OCI-LY3 (cell line): ENCODE data around the gene PCNA.

Experiments used
- H2AFZ ChIP-seq: fragments of 200-600, 300-600 bp; shearing (Covaris generic); 2 replicates; pipeline ENCODE4 v1.6.0; 2014; ENCODE audit warnings: antibody characterized with exemption, low read depth, low read length
- H3K27ac ChIP-seq: fragments of 200-600, 300-600 bp; sonication (generic); 2 replicates; pipeline ENCODE4 v1.5.1; 2014; ENCODE audit warnings: mild to moderate bottlenecking, low read length, moderate library complexity, mixed read lengths
- H3K27me3 ChIP-seq: fragments of 200-600, 300-600 bp; sonication (generic); 2 replicates; pipeline ENCODE4 v1.6.1; 2014; ENCODE audit warnings: low read depth, low read length, mixed read lengths
- H3K36me3 ChIP-seq: fragments of 200-600, 300-600 bp; sonication (generic); replicated peaks from 2 replicates; pipeline ENCODE3; 2014; ENCODE audit warnings: low read depth, low read length, mixed read lengths
- H3K4me1 ChIP-seq: fragments of 300-600, 200-600 bp; sonication (generic); 2 replicates; pipeline ENCODE4 v1.6.1; 2014; ENCODE audit warnings: low read length, mixed read lengths
- H3K4me2 ChIP-seq: fragments of 200-600, 300-600 bp; sonication (generic); 2 replicates; pipeline ENCODE4 v1.6.1; 2014; ENCODE audit warnings: low read length, mixed read lengths
- H3K4me3 ChIP-seq: fragments of 300-600, 200-600 bp; sonication (generic); 2 replicates; pipeline ENCODE4 v1.5.1; 2014; ENCODE audit warnings: antibody characterized with exemption, mild to moderate bottlenecking, low read length, moderate library complexity
- H3K79me2 ChIP-seq: fragments of 300-600, 200-600 bp; shearing (Covaris generic); 2 replicates; pipeline ENCODE4 v1.6.1; 2014; ENCODE audit warnings: mild to moderate bottlenecking, low read length, mixed read lengths
- H3K9ac ChIP-seq: fragments of 300-600, 200-600 bp; shearing (Covaris generic); 2 replicates; pipeline ENCODE4 v1.6.0; 2014; ENCODE audit warnings: mild to moderate bottlenecking, low read length, moderate library complexity
- H3K9me3 ChIP-seq: fragments of 200-600, 300-600 bp; shearing (Covaris generic); 2 replicates; pipeline ENCODE4 v1.6.1; 2014; ENCODE audit warnings: low read length, mixed read lengths; ENCODE audit not compliant: insufficient read depth
- H4K20me1 ChIP-seq: fragments of 200-600, 300-600 bp; sonication (generic); 2 replicates; pipeline ENCODE4 v1.6.1; 2016; ENCODE audit warnings: low read length, mixed read lengths; ENCODE audit not compliant: insufficient read depth
- CTCF ChIP-seq: fragments of 200-600, 300-600 bp; sonication (generic); IDR thresholded peaks from 2 replicates; pipeline ENCODE4 v1.5.1; 2014; ENCODE audit warnings: antibody characterized with exemption, low read length, low read depth
- EZH2phosphoT487 ChIP-seq: fragments of 200-600 bp; shearing (Covaris generic); IDR thresholded peaks from 2 replicates; pipeline ENCODE4 v1.6.1; 2018; ENCODE audit warnings: antibody characterized with exemption, mixed run types, low read depth

The PCNA gene

GRCh38 chr20:5155404-5155803, 35.6 kb upstream of the PCNA start:
- H3K9ac ChIP-seq = no peak overlapping the region
- H2AFZ ChIP-seq = no peak overlapping the region
- no peak overlapping the region for H3K27ac ChIP-seq
- no peak for TF ChIP-seq CTCF
- TF ChIP-seq EZH2phosphoT487 = no peak
- peaks cover 21% of the 10 kb centered on the region for H3K4me1 ChIP-seq
- no peak overlapping the region for H3K4me2 ChIP-seq
- no peaks in the 10 kb centered on the region for H3K9me3 ChIP-seq
- no peaks in the 10 kb centered on the region for H3K36me3 ChIP-seq
- H3K4me3 ChIP-seq = no peak overlapping the region
- peaks cover 70% of the 10 kb centered on the region for H3K79me2 ChIP-seq
- peaks cover 54% of the 10 kb centered on the region for H4K20me1 ChIP-seq
- no peaks in the 10 kb centered on the region for H3K27me3 ChIP-seq

DNA sequence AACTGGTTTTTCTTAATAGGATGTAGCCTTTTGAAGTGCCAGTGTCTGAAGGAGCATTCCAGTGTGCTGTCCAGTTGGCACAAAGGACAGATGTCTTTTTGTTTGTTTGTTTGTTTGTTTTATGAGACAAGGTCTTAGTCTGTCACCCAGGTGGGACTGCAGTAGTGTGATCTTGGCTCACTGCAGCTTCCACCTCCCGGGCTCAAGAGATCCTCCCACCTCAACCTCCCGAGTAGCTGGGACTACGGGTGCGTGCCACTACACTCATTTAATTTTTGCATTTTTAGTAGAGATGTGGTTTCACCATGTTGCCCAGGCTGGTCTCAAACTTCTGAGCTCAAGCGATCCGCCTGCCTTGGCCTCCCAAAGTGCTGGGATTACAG, 34.8 kb upstream of the PCNA start:
- Histone ChIP-seq H3K27me3 (no peaks in the 10 kb centered on the region), H3K9ac (no peak overlapping the region), H3K4me3 (no peak overlapping the region), H3K4me2 (no peak overlapping the region), H3K9me3 (no peaks in the 10 kb centered on the region), H3K4me1 (peaks cover 13% of the 10 kb centered on the region), H3K36me3 (no peaks in the 10 kb centered on the region), H3K79me2 (peaks cover 70% of the 10 kb centered on the region), H3K27ac (no peak overlapping the region), H2AFZ (no peak overlapping the region), H4K20me1 (peaks cover 60% of the 10 kb centered on the region)
- TF ChIP-seq CTCF (no peak), EZH2phosphoT487 (no peak)

DNA sequence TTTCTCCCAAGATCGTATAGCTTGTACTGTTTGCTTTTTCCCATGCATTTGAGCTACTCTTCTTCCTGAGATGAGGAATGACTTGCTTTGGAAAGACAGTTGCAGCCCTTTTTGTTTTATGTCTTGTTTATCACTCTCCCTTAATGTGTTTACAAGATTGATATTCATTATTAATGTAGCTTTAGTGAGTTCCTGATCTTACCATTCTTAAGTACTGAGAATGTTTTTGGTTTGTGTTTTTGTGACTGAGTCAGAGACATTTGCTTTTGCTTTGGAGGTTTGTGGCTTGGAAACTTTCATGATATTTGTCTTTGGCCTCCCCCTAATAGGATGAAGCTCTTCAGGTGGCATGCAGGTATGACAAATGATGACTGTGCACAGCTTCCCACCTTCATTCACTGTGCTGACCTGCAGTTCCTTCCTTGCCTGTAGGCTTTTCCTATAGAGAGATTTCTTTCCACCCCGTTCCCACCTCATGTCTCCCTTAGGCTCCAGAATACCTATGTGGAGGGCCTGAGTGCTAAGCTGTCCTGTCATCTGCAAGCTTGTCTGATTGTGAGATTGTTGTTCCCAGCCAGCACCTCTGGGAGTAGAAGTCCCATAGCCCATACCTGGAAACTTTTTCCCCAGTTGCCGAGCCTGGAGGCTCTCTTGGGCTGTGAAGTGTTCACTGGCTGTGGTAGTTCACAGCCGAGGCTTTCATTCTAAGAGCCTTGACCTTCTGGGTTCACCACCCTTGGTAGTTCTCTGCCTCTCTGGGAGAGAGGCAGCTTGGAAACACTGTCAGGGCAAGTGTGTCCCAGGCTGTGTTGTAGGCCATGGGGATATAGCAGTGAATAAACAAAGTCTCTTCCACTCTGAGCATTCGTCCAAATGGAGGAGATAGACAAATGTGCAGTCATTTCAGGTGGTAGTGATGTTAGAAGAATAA, 34.1 kb upstream of the PCNA start:
- Histone ChIP-seq H4K20me1 (peaks cover 60% of the 10 kb centered on the region), H2AFZ (no peak overlapping the region), H3K79me2 (peaks cover 74% of the 10 kb centered on the region), H3K9ac (no peak overlapping the region), H3K27me3 (no peaks in the 10 kb centered on the region), H3K9me3 (no peaks in the 10 kb centered on the region), H3K36me3 (no peaks in the 10 kb centered on the region), H3K4me1 (peaks cover 11% of the 10 kb centered on the region; the same call in 1 of the 2 replicates), H3K4me3 (no peak overlapping the region), H3K4me2 (no peak overlapping the region), H3K27ac (no peak overlapping the region)
- TF ChIP-seq CTCF (no peak), EZH2phosphoT487 (no peak)

DNA sequence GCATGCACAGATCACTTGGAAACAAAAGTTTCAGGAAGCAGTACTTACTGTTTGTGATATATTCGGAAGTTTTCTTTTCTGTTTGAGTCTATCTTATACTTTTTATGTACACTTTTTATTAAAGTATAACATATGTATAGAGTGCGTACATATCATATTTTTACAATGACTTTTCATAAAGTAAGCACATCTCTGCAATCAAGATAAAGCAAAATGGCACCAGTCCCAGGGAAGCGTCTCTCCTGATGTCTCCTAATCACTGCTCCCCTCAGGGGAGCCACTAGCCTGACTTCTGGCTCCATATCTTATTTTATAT, 33.4 kb upstream of the PCNA start:
- TF ChIP-seq CTCF (no peak), EZH2phosphoT487 (no peak)
- H3K27ac ChIP-seq = no peak overlapping the region
- peaks cover 66% of the 10 kb centered on the region for H4K20me1 ChIP-seq
- H2AFZ ChIP-seq = no peak overlapping the region
- H3K36me3 ChIP-seq = no peaks in the 10 kb centered on the region
- H3K4me2 ChIP-seq = no peak overlapping the region
- peaks cover 5% of the 10 kb centered on the region; the same call in 1 of the 2 replicates for H3K4me1 ChIP-seq
- H3K9me3 ChIP-seq = no peaks in the 10 kb centered on the region
- no peak overlapping the region for H3K9ac ChIP-seq
- H3K27me3 ChIP-seq = no peaks in the 10 kb centered on the region
- peaks cover 76% of the 10 kb centered on the region for H3K79me2 ChIP-seq
- no peak overlapping the region for H3K4me3 ChIP-seq
